GM19238 (cell line): ENCODE measurements around the gene RAMP3.
"Not testable (repeated sequence)": the region's sequence is repeated elsewhere in the genome, so short reads cannot be mapped to it uniquely, and the experiment has no call there.

Experiments used
- DNase-seq: peaks from one replicate; pipeline ENCODE4 v3.0.0; 2011; ENCODE audit warnings: low spot score; ENCODE audit not compliant: insufficient read length

Gene RAMP3

DNA sequence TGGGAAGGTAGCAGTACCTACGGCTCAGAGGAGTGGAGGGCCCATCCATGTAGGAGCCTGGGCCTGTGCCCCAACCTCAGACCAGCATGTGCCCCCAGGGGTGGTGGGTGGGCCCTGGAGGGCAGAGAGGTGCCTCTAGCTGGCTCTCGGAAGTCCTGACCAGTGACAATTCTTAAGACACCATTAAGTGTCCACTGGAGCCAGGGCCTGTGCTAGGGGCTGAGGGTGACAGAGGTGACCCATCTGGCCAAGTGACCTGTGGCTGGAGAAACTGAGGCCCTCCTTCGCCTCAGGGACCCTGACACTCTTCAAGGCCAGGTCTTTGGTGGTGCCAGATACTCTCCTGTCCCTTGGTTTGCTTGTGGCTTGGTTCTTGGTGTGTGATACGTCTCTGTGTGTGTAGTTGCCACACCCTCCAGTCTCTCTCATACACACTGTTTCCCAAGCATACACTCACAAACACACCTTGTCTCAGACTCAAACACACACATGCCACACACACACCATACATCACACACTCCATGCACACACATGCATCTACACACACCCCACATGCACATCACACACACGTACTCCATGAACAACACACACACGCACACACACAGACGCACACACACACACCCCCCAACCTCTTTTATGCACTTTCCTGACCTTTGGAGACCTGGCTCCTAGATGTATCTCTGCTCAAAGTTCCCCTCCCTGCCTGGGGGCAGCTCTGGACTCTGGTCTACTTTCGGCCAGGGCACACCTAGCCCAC is 897 bp upstream of the RAMP3 start:
- no peak for DNase-seq

DNA sequence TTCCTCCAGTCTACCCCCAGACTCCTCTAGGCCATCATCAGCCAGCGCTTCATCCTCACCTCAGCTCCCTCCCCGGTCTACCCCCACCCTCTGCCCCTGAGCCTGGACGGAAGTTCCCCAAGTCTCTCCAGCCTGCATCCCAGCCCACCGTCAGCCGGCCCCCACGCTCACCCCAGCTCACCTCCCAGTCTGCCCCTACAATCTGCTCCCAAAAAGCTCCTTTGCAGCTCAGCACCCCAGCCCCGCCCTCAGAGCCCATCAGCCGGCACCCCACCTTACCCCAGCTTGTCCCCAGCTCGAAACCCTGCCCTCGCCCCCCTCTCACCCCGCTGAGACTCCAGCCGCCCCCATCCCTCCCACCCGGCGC is 322 bp upstream of the RAMP3 start:
- DNase-seq: no peak

DNA sequence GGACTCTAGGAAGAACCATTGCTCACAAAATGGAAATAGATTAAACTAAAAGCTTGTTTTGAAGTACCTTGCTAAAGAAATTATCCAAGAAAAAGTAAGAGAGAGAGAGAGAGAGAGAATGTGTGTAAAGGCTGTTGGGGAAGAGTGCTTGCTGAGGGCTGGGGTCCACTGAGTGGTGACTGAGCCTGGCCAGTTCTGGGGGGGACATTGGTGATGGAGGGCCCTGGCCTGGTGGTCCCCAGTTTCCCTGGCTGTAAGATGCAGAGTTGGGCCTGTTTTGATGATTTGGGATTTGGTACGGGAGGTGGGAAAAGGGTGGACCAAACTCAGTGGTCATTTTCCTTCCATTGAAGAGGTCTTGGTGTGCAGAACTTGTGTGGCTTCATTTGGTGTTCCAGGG is 880 bp downstream of the RAMP3 start:
- no peak for DNase-seq

DNA sequence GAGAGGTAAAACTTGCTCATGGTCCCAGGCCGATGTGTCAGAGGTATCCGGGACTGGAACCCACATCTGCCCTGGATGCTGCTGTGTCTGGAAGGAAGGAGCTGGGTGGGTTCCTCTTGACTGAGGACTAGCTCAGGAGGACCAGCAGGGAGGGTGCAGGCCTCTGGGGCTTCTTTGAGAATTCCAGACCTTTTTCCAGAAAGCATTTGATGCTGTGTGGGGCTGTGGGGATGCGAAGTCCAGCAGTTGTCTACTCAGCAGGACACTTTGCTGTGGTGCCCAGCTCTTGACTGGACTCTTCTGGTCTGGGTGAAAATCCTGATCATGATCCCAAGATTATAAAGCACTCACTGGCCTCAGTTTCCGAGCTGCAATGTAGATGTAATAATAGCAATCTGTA is 1.7 kb downstream of the RAMP3 start:
- DNase-seq: no peak

DNA sequence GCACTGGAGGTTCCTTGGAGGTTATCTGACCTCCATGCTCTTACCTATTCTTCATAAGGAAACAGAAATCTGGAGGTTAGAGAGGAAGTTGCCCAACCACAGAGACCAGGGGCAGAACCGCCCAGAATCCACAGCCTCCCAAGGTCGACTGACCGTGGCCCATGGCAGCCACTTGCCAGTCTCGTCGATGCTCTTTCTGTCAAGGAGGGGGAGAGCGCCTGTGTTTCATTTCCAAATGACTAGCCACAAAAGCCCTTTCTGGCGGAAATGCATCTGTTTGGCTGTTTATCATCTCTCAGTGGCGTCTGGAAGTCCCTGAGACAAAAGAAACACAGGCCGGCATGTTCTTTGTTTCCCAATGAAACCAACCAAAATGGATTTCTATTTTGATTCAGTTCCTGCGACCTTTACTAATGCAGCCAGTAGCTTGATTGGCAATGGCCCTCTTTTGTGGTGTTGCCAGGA is 2.9 kb downstream of the RAMP3 start:
- DNase-seq: peak; percentile 39

- no peak for DNase-seq
Observed at GRCh38 chr7:45161138-45161537, 3.5 kb downstream of the RAMP3 start.

DNA sequence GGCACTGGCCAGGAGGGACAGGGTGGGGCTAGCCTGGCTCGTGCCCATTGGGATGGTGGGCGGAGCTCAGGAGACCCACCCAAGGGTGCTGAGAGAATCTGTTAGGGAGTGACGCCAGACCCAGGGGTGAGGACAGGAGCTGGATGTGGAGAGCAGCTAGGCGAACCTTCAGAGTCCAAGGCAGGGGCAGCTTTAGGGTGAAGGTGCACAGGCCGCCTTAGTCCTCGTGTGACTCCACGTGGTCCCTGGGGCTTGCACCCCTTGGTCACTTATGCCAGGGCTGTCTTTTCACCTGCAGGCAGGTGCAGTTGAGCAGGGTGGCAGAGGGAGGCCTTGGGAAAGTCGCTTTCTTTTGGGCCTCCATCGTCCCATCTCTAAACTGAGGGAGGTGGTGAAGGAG is 4.3 kb downstream of the RAMP3 start:
- DNase-seq: no peak

- no peak for DNase-seq
Observed at GRCh38 chr7:45162311-45162845, 4.8 kb downstream of the RAMP3 start.

DNA sequence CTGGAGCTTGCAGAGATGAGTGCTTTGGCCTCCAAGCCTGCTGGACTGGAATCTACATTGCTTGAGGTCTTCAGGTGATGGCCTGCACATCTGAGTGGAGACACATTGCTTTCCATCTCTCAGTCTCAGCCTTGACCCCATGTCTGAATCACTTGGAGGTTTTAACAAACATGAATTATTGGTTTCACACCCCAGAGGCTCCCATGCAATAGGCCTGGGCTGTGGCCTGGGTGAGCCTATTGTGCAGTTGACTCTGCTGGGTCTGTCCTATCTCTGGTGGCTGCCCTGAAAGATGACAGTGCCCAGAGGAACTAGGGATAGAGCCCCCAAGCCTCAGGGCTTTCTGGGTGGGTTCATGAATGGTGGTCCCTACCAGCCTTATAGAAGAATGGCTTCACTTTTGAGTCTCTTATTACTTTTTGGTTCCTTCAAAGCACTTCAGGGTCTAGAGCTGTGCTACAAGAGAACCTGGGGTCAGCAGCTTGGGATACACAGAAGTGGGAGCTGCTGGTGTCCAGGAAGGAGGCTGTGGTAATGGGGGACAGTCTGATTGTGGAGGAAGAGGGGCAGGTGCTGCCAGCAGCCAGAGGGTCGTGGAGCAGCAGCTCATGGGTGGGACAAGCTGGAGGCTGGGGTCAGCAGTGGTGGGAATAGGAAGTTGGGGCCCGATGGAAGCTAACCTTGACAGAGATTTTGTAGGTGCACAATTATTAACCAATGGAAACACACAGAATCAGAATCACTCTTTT is 5.5 kb downstream of the RAMP3 start:
- no peak for DNase-seq

DNA sequence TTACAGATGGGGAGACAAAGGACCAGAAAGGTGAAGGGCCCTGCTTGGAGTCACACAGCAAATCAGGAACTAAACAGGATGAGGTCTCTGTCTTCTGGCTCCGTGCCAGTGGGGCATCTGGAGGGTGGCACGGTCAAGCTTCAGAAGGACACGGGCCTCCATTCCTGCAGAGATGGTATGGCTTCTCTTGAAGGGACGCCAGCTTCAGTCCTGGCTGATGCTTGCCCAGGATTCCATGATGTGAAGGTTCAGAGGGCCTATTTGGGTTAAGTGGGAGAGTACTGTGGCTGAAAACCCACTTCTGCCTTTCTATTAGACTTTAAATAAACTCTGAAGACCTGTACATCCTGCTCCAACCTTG is 6.1 kb downstream of the RAMP3 start:
- no peak for DNase-seq

DNA sequence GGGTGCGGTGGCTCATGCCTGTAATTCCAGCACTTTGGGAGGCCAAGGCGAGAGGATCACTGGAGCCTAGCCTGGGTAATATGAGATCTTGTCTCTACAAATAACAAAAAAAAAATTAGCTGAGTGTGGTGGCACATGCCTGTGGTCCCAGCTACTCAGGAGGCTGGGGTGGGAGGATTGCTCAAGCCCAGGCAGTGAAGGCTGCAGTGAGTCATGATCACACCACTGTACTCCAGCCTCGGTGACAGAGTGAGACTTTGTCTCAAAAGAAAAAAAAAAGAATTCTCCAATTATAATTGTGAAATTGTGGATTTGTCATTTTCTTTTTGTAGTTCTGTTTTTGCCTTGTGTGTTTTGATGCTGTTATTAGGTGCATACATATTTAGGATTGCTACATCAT is 6.7 kb downstream of the RAMP3 start:
- not testable (repeated sequence) for DNase-seq

GRCh38 chr7:45165857-45166256 is 8.3 kb downstream of the RAMP3 start:
- no peak for DNase-seq

DNA sequence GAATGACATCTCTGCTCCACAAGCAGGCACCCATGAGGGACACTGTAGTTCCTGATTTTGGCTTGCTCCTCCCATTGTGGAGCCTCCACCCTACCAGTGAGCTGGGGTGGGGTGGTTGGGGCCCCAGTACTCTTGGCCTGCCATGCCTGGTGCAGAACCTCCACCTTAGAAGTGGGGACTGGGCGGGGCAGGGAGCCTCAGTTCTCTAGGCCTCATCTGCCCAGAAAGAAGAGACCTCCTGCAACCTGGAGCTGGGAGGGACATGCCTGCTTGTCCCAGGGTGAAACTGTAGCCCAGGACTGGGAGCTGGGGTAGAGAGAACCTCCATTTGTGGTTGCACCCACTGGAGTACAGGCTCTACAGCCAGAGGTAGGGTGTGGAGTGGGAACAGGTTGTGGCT is 14.4 kb downstream of the RAMP3 start:
- no peak for DNase-seq

DNA sequence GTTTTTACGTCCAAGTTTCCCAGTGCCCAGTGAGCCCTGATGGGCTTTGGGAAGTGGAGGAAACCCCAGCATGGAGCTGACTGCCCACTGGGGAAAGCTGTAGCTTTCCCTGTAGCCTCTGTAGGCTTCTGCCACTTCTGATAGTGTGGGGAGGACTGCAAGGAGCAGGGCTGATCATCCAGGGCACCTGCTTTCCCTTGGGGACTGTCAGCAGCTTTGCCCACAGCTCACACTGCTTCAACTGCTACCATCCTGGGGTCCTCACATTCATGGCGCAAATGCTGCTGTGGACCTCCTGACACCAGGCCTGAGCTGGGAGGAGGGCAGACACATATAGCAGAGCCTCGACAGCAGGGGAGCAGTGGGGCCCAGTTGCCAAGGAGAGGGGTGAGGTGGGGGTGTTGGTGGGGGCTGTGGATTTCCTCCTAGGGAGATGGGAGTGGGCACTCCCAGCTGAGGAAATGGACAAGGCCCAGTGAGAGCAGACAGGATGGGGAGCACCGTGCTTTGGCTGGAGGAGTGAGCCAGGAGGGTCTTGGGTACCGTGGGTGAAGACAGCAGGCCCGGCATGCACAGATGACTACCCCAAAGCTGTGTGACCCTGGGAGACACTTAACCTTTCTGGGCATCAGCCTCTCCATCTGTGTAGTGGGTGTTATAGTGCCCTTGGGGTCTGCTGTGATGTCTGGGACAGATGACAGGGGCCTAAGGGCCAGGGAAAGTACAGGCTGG is 16.2 kb downstream of the RAMP3 start:
- no peak for DNase-seq

- no peak for DNase-seq
Observed at GRCh38 chr7:45174328-45174610, 16.7 kb downstream of the RAMP3 start.

DNA sequence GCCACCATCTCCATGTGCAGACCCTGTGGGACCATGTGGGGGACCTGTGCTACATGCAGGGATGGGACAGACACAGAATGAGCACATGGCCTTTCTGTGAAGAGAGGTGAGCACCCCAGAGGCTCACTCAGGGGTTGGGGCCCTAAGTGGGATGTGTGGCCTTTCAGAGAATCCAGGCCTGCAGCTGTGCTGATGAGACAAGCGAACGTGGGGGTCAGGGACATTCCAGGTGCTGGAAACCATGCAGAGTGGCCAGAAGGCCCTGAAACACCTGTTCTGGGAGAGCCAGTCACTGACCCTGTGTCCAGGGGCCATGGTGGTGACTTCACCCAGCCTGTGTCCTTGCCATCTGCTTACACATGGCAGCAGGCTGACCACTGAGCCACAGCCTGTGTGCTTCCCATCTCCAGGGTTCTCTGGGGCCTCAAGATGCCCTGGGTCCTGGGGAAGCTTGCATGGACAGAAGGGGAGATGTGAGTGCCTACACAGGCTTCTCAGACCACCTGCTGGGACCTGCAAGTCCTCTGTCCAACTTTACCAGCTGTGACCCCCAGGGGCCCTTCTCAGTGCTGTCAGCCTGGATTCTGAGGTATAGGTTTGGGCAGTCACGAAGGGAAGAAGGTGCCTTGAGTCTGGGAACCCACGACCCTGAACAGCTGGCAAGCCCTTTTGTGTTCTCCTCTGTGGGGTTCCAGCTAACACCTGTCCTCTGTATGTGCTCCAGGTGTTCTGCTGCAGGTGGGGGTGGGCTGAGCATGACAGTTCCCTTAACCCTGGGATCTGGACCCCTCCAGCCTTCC is 17.6 kb downstream of the RAMP3 start:
- no peak for DNase-seq

- DNase-seq: no peak
Observed at GRCh38 chr7:45176091-45176490, 18.5 kb downstream of the RAMP3 start.

GRCh38 chr7:45176886-45177731 is 19.5 kb downstream of the RAMP3 start:
- DNase-seq: no peak

GRCh38 chr7:45177801-45178200 is 20.2 kb downstream of the RAMP3 start:
- no peak for DNase-seq
